ENCODE measurements around the gene LENG1. TPM values are rescaled to one million over a fixed set of nuclear protein-coding genes. Genes with fewer than 3 reads are reported as not detected.

LENG1 gene
- total RNA-seq, 1 experiment from 2014 or later: 7.6 TPM

GRCh38 chr19:54109651-54110050 is 49.9 kb downstream of the LENG1 start:
- ChIA-PET RAD21 (ENCODE audit: low non-redundant PET in 1 of 2, low total read pairs in 2 of 2, uncharacterized antibody in 2 of 2, unreplicated experiment in 2 of 2) (no interaction called here), CTCF (no interaction called here), POLR2A (no interaction called here)
- H3K79me2 ChIP-seq (ENCODE audit: insufficient read depth, low read length): peaks cover 20% of the 10 kb centered on the region
- no peaks in the 10 kb centered on the region for H4K20me1 ChIP-seq (ENCODE audit: insufficient read depth)
- TF ChIP-seq ZFX (IDR thresholded peaks at IDR 0.05) (no peak), RAD21 (IDR thresholded peaks at IDR 0.05; ENCODE audit: low read depth) (no peak), CTCF (IDR thresholded peaks at IDR 0.05 in 2 of 3, conservative IDR thresholded peaks at IDR 0.05 in 1 of 3; ENCODE audit: borderline replicate concordance in 1 of 3, insufficient read depth in 1 of 3, low read depth in 2 of 3, low read length in 2 of 3) (no peak), POLR2A (IDR thresholded peaks at IDR 0.05; ENCODE audit: borderline replicate concordance, extremely low read depth, insufficient read depth, insufficient read length) (no peak), CBX3 (IDR thresholded peaks at IDR 0.05; ENCODE audit: low read depth) (no peak), POLR2AphosphoS5 (IDR thresholded peaks at IDR 0.05; ENCODE audit: low read depth, low read length) (no peak), ZNF274 (IDR thresholded peaks at IDR 0.05; ENCODE audit: low read depth, low read length) (no peak), YY1 (IDR thresholded peaks at IDR 0.05; ENCODE audit: extremely low read depth, insufficient replicate concordance, low read depth, low read length) (no peak), SRF (IDR thresholded peaks at IDR 0.05; ENCODE audit: low read depth) (no peak)
- H3K27ac ChIP-seq (ENCODE audit: low read depth, low read length): no peak overlapping the region
- ATAC-seq: no peak
- no peak overlapping the region for H2AFZ ChIP-seq (ENCODE audit: low read depth, low read length, poor library complexity, severe bottlenecking)
- H3K4me2 ChIP-seq (ENCODE audit: low read length): no peak overlapping the region
- no peaks in the 10 kb centered on the region for H3K9me2 ChIP-seq (ENCODE audit: insufficient read depth)
- no peak overlapping the region for H3K9ac ChIP-seq (ENCODE audit: low read length)
- H3K36me3 ChIP-seq (ENCODE audit: control insufficient read depth in 1 of 2, insufficient read depth in 2 of 2, low read length in 2 of 2): peaks cover 25 to 29% of the 10 kb centered on the region in 2 experiments; a peak in 3 of 4 replicates
- intact Hi-C loops (cut with micrococcal nuclease): no loop called here
- no TSS peak for BruUV-seq (replicated peaks)
- H3K9me3 ChIP-seq (ENCODE audit: control insufficient read depth in 1 of 2, insufficient read depth in 1 of 2, low read depth in 1 of 2, low read length in 2 of 2): no peaks in the 10 kb centered on the region
- no peak for DNase-seq (ENCODE audit: low read depth, low spot score)
- no peak overlapping the region for H3K4me3 ChIP-seq (replicated peaks in 1 of 2; ENCODE audit: low read depth in 1 of 2, low read length in 2 of 2)
- no peaks in the 10 kb centered on the region for H3K27me3 ChIP-seq (ENCODE audit: insufficient read depth, low read length)
- peaks cover 2 to 6% of the 10 kb centered on the region in 2 experiments; a peak in 1 of 4 replicates for H3K4me1 ChIP-seq (ENCODE audit: control insufficient read depth in 1 of 2, insufficient read depth in 2 of 2, low read length in 2 of 2)

GRCh38 chr19:54108496-54108895 is 51.0 kb downstream of the LENG1 start:
- no peaks in the 10 kb centered on the region for H3K4me1 ChIP-seq (ENCODE audit: control insufficient read depth in 1 of 2, insufficient read depth in 2 of 2, low read length in 2 of 2)
- H3K36me3 ChIP-seq (ENCODE audit: control insufficient read depth in 1 of 2, insufficient read depth in 2 of 2, low read length in 2 of 2): peaks cover 28 to 29% of the 10 kb centered on the region in 2 experiments; a peak in 3 of 4 replicates
- H3K9ac ChIP-seq (ENCODE audit: low read length): no peak overlapping the region
- ChIA-PET CTCF (no interaction called here), RAD21 (ENCODE audit: low non-redundant PET in 1 of 2, low total read pairs in 2 of 2, uncharacterized antibody in 2 of 2, unreplicated experiment in 2 of 2) (no interaction called here), POLR2A (no interaction called here)
- H3K9me2 ChIP-seq (ENCODE audit: insufficient read depth): no peaks in the 10 kb centered on the region
- H3K4me2 ChIP-seq (ENCODE audit: low read length): no peak overlapping the region
- intact Hi-C loops (cut with micrococcal nuclease): no loop called here
- no peaks in the 10 kb centered on the region for H3K27me3 ChIP-seq (ENCODE audit: insufficient read depth, low read length)
- TF ChIP-seq ATF3 (IDR thresholded peaks at IDR 0.05): no peak
- TF ChIP-seq POLR2A (IDR thresholded peaks at IDR 0.05; ENCODE audit: borderline replicate concordance, extremely low read depth, insufficient read depth, insufficient read length): no peak
- no peak for TF ChIP-seq YY1 (IDR thresholded peaks at IDR 0.05; ENCODE audit: extremely low read depth, insufficient replicate concordance, low read depth, low read length)
- no peak for TF ChIP-seq EGR1 (IDR thresholded peaks at IDR 0.05; ENCODE audit: low read depth)
- TF ChIP-seq TCF7L2 (IDR thresholded peaks at IDR 0.05; ENCODE audit: borderline replicate concordance, extremely low read depth, insufficient read depth, insufficient read length): no peak
- no peak overlapping the region for H3K27ac ChIP-seq (ENCODE audit: low read depth, low read length)
- no peaks in the 10 kb centered on the region for H3K9me3 ChIP-seq (ENCODE audit: control insufficient read depth in 1 of 2, insufficient read depth in 1 of 2, low read depth in 1 of 2, low read length in 2 of 2)
- H3K4me3 ChIP-seq (replicated peaks in 1 of 2; ENCODE audit: low read depth in 1 of 2, low read length in 2 of 2): no peak overlapping the region
- no peak for ATAC-seq
- H2AFZ ChIP-seq (ENCODE audit: low read depth, low read length, poor library complexity, severe bottlenecking): no peak overlapping the region
- no peak for DNase-seq (ENCODE audit: low read depth, low spot score)
- H4K20me1 ChIP-seq (ENCODE audit: insufficient read depth): no peaks in the 10 kb centered on the region
- peaks cover 25% of the 10 kb centered on the region for H3K79me2 ChIP-seq (ENCODE audit: insufficient read depth, low read length)
- BruUV-seq (replicated peaks): no TSS peak

Data from HCT116 (cell line).